SU-DHL-6 (cell line): ENCODE measurements around the gene CMSS1.

Experiments used
- H2AFZ ChIP-seq: fragments of 200-600 bp; sonication (generic); 2 replicates; pipeline ENCODE4 v1.6.1; 2014; ENCODE audit warnings: low read depth, mild to moderate bottlenecking, moderate library complexity, mixed read lengths, antibody characterized with exemption, low read length; ENCODE audit not compliant: severe bottlenecking
- H3F3A ChIP-seq: fragments of 200-600 bp; shearing (Covaris generic); 2 replicates; pipeline ENCODE4 v1.6.0; 2016; ENCODE audit warnings: antibody characterized with exemption, mild to moderate bottlenecking; ENCODE audit not compliant: insufficient read depth
- H3K27ac ChIP-seq: fragments of 200-600 bp; sonication (generic); 2 replicates; pipeline ENCODE4 v1.5.1; 2016; ENCODE audit warnings: low read depth, mild to moderate bottlenecking, low read length, moderate library complexity, mixed read lengths
- H3K27me3 ChIP-seq: fragments of 200-600 bp; sonication (generic), shearing (Covaris generic); 2 replicates; pipeline ENCODE4 v1.6.0; 2014; ENCODE audit warnings: mild to moderate bottlenecking, low read length
- H3K36me3 ChIP-seq: fragments of 200-600 bp; sonication (generic); 2 replicates; pipeline ENCODE4 v1.6.1; 2014; ENCODE audit warnings: mild to moderate bottlenecking, low read length, mixed read lengths
- H3K4me2 ChIP-seq: fragments of 300-600, 200-600 bp; shearing (Covaris generic), sonication (generic); 2 replicates; pipeline ENCODE4 v1.6.0; 2014; ENCODE audit warnings: low read length, low read depth, mild to moderate bottlenecking; ENCODE audit not compliant: poor library complexity, severe bottlenecking
- H3K4me3 ChIP-seq: fragments of 200-600 bp; sonication (generic); 2 replicates; pipeline ENCODE4 v1.5.1; 2014; ENCODE audit warnings: antibody characterized with exemption, low read length, mild to moderate bottlenecking, mixed read lengths; ENCODE audit not compliant: insufficient read depth, poor library complexity, severe bottlenecking
- H3K79me2 ChIP-seq: fragments of 200-600 bp; sonication (generic); 2 replicates; pipeline ENCODE4 v1.6.1; 2014; ENCODE audit warnings: mild to moderate bottlenecking, low read length, moderate library complexity; ENCODE audit not compliant: insufficient read depth
- H3K9ac ChIP-seq: fragments of 200-600 bp; sonication (generic); 2 replicates; pipeline ENCODE4 v1.7.0; 2014; ENCODE audit warnings: mild to moderate bottlenecking, low read length
- H3K9me2 ChIP-seq: fragments of 200-600 bp; sonication (generic); replicated peaks from 2 replicates; pipeline ENCODE4 v1.6.1; 2014; ENCODE audit warnings: low read length; ENCODE audit not compliant: insufficient read depth
- H3K9me3 ChIP-seq: fragments of 200-600 bp; sonication (generic); 2 replicates; pipeline ENCODE4 v1.6.1; 2014; ENCODE audit warnings: low read length, mixed read lengths; ENCODE audit not compliant: insufficient read depth
- H4K20me1 ChIP-seq: fragments of 200-600 bp; sonication (generic); 2 replicates; pipeline ENCODE4 v1.6.1; 2014; ENCODE audit warnings: low read depth, mild to moderate bottlenecking, antibody characterized with exemption, low read length, moderate library complexity, mixed read lengths
- EZH2phosphoT487 ChIP-seq: fragments of 200-600 bp; sonication (generic), shearing (Covaris generic); conservative IDR thresholded peaks from 2 replicates; pipeline ENCODE4 v1.6.1; 2018; ENCODE audit warnings: mild to moderate bottlenecking, antibody characterized with exemption, low read length, moderate library complexity, mixed read lengths
- TF ChIP-seq, protein P1 (sequence below): fragments of 200-600 bp; sonication (generic); IDR thresholded peaks from one replicate; pipeline ENCODE4 v1.5.1; 2017; ENCODE audit warnings: antibody characterized with exemption, mild to moderate bottlenecking, low read length, moderate library complexity; ENCODE audit not compliant: insufficient read depth, poor library complexity, severe bottlenecking

CMSS1 gene

DNA sequence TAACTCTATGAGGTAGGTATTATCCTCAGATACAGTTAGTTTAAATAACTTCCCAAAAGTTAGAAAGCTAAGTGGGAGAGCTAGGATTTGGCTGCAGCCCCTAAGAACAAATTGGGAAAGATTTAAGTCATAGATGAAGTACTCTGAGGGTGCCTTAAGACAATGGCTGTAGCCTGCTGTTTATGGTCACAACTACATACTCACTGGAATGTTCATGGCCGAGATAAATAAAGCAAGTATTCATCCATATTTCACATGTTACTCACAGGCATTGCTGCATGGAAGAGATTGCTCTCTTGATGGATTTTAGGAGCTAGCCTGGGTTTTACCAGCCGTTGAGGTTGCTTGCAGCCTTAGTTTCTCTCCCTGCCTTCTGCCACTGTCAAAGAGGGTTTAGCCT, 145.0 kb downstream of the CMSS1 start:
- Histone ChIP-seq H3K4me3 (no peak overlapping the region), H3K4me2 (no peak overlapping the region), H3K79me2 (no peaks in the 10 kb centered on the region), H3K36me3 (no peaks in the 10 kb centered on the region), H3K9me3 (no peaks in the 10 kb centered on the region), H3F3A (no peaks in the 10 kb centered on the region), H3K27ac (no peak overlapping the region), H4K20me1 (no peaks in the 10 kb centered on the region), H3K9ac (no peak overlapping the region), H3K27me3 (no peaks in the 10 kb centered on the region), H2AFZ (no peak overlapping the region), H3K9me2 (no peaks in the 10 kb centered on the region)
- no peak for TF ChIP-seq EZH2phosphoT487
- TF ChIP-seq, protein P1, sequence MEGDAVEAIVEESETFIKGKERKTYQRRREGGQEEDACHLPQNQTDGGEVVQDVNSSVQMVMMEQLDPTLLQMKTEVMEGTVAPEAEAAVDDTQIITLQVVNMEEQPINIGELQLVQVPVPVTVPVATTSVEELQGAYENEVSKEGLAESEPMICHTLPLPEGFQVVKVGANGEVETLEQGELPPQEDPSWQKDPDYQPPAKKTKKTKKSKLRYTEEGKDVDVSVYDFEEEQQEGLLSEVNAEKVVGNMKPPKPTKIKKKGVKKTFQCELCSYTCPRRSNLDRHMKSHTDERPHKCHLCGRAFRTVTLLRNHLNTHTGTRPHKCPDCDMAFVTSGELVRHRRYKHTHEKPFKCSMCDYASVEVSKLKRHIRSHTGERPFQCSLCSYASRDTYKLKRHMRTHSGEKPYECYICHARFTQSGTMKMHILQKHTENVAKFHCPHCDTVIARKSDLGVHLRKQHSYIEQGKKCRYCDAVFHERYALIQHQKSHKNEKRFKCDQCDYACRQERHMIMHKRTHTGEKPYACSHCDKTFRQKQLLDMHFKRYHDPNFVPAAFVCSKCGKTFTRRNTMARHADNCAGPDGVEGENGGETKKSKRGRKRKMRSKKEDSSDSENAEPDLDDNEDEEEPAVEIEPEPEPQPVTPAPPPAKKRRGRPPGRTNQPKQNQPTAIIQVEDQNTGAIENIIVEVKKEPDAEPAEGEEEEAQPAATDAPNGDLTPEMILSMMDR: no peak

DNA sequence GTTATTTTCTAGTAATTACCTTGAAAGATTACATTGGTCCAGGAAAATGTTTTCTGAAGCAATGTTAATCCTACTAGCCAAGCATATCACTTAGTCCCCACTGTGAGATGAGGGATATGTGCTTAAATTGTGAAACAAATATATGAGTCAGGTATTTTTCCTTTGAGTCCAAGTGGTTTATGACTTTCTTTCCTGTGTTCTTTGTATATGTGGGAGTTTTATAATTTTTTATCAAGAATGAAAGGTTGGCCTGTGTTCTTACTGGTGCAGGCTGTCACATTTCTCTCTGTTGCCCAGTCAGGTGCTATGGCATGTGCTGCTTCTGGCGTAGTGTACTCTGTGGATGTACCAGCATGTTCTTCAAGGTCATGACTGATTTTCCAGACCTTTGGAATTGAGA, 147.4 kb downstream of the CMSS1 start:
- Histone ChIP-seq H2AFZ (no peak overlapping the region), H3K27me3 (no peaks in the 10 kb centered on the region), H3F3A (no peaks in the 10 kb centered on the region), H3K36me3 (no peaks in the 10 kb centered on the region), H3K79me2 (no peaks in the 10 kb centered on the region), H3K9ac (no peak overlapping the region), H3K4me3 (no peak overlapping the region), H3K27ac (no peak overlapping the region), H4K20me1 (no peaks in the 10 kb centered on the region), H3K9me3 (no peaks in the 10 kb centered on the region), H3K4me2 (no peak overlapping the region), H3K9me2 (no peaks in the 10 kb centered on the region)
- TF ChIP-seq, protein P1: no peak
- TF ChIP-seq EZH2phosphoT487: no peak

DNA sequence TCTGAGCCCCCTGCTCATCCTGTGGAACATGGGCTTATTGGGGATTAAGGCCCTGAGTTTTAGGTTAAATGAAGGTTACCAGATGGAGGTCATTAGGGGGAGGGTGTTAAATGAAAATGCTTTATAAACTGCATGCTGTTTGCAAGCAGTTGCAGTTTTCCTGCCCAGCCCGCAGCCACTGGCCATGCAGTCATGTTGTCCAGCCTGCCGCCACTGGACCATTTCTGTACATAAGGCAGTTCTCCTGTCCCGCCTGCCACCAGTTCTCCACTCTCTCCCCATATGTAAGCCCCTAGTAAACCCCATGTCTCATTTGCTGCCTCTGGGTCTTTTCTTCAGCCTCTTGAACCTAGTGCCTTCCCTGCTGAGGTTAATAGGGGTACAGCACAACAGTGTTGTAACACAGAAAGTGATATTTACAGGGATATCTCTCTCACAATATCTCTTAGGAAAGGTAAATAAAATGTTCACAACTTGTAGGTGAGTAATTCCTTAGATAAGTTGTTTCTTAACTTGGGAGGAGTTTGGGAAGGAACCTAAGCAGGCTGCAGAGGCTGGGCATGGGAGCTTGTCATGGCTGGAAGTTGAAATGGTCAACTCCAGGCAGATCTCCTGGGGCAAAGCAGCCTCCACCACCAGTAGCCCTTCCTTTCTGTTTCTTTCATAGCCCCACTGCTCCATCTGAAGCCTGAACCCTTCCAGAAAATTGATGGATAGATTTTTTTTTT, 148.2 kb downstream of the CMSS1 start:
- H3K9me2 ChIP-seq: no peaks in the 10 kb centered on the region
- H3K27ac ChIP-seq: no peak overlapping the region
- H4K20me1 ChIP-seq: no peaks in the 10 kb centered on the region
- H3K4me3 ChIP-seq: no peak overlapping the region
- no peak overlapping the region for H2AFZ ChIP-seq
- TF ChIP-seq EZH2phosphoT487: no peak
- TF ChIP-seq, protein P1: no peak
- no peak overlapping the region for H3K9ac ChIP-seq
- no peaks in the 10 kb centered on the region for H3K79me2 ChIP-seq
- H3K27me3 ChIP-seq: no peaks in the 10 kb centered on the region
- no peaks in the 10 kb centered on the region for H3K9me3 ChIP-seq
- H3K4me2 ChIP-seq: no peak overlapping the region
- H3F3A ChIP-seq: no peaks in the 10 kb centered on the region
- no peaks in the 10 kb centered on the region for H3K36me3 ChIP-seq
